A549 treated with Mapracorat at 1 μM for 4 hours (cell line): ENCODE results near the gene RHNO1. TPM values are rescaled to one million over a fixed set of nuclear protein-coding genes. Genes with fewer than 3 reads are reported as not detected.

ENCODE experiments used
- total RNA-seq: library from RNA; stranded (reverse); fragments of 200-300 nt; extraction: Qiagen RNA extraction; gene quantifications from 5 replicates; pipeline ENCODE4 v1.2.3, GENCODE V29; 2022

Gene RHNO1
- 42.3 to 52.8 TPM (median 47.1 TPM) in 5 replicates for total RNA-seq

DNA sequence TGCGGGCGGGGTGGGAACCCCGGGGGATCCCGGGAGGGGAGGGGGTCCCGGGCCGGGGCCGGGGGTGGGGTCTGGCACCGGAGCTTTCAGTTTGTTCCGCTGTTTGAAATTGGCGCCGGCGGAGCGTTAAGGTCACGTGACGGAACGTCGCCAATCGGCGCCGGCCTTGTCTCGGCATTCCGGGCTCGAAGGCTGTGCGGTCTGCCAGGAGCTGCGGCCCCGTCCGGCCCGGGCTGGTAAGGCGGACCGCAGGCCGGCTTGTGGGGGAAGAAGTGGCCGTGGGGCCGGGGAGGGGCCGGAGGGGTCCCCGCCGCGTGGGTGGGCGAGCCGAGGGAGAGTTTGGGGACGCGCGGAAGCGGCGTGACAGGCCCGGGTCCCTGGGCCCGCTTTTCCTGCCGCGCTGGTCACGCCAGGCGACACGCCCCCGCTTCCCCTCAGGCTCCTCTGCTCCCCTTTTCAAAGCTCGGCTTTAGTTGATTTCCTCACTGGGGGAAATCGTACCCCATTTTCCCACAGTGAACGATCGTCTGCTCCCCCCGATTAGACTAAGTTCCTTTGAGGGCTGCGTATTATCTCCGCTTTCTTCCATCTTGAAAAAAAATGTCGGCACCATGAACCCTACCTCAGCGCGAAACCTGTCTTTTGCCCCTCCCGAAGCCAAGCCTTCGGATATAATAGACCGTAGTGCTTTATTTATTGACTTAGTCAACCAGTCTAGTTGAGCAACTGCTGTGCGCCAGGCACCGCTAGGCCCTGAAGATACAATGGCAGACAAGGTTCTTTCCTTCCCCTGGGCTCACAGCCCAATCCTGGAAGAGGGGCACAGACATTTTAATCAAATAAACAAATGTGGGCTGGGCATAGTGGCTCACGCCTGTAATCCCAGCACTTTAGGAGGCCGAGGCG, at the start of gene RHNO1, which contains the start of gene FOXM1:
TSS of gene RHNO1 (plus strand) at position 177 of the 906 bp plus-strand sequence. CDS start 8,144 bp downstream, outside the sequence.
TSS of gene FOXM1 (minus strand) at position 128 of the 906 bp plus-strand sequence. CDS start 2,696 bp downstream, outside the sequence.

DNA sequence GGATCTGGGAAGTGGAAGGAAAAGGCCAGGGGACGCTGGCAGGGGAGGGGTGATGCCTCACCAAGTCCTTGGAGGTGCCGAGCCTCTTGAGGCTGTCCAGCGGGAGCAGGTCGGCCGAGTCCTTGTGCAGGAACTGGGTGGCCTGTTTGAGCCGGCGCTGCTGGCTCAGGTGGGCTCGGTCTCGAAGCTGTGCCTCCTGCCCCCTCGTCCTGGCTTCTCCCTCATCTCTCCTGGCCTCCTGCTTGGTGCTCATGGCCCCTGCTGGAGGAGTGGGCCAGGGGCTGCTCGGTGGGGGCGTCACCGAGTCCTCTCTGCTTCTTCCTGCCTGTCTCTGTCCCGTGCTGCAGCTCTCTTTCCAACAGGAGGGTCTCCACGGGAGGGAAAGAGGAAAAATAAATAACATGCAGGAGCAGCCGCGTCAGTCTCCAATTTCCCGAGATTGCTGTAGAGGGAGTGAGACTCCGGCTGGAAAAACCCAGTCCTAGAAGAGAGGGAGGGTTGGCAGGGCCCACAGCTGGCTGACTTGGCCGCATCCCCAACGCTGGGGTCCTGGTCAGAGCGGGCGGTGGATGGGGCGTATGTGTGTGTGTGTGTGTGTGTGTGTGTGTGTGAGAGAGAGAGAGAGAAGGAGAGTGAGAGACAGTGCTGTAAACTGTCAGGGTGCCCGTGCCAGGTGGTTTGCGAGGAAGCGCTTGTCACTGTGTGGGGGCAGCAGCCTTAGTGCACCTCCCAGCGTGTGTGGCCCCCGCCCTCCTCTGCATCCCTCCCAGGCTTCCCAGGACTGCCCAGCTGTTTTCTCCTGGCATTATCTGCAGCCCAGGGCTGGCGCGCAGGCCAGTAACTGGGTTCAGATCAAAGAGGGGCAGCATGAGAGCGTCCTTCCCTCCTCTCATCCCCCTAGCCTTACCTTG, 42.2 kb upstream of the RHNO1 start, which contains the start of gene NRIP2:
TSS of gene NRIP2 (minus strand) at position 455 of the 911 bp plus-strand sequence. CDS start at position 403, 52 bp downstream.

DNA sequence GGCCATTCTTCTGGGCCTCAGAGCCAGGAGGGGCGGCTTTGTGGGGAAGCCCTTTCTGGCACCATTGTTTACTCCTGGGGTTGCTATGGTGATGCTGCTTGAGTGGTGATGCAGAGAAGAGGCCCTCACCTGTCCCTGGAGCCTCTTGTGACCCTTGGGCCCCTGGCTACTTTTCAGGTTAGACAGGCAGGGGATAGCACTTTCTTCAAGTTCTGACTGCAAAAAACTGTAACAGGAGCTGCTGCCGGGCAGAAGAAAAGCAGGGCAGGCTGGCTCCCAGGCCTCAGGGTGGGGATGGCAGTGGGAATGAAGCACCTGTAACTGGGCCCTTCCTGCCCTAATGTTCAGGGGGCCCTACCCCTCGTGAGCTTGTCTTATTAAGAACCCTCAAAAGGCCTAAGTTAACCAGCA, 20.0 kb upstream of the RHNO1 start, which contains the start of gene TEX52:
TSS of gene TEX52 (minus strand) at position 19 of the 411 bp plus-strand sequence. CDS start at position 6, 13 bp downstream.

GRCh38 chr12:2890388-2891239, 13.6 kb downstream of the RHNO1 start, which contains the start of gene TULP3:
TSS of gene TULP3 (plus strand) at chr12:2890891. CDS start at chr12:2890948, 57 bp downstream.

Other genes with a start within 250 kb of the RHNO1 start
- gene FKBP4, start 82.3 kb upstream of the RHNO1 start, total RNA-seq = 86.2 to 103 TPM (median 101 TPM) in 5 replicates
- gene ITFG2, start 64.6 kb upstream of the RHNO1 start, total RNA-seq = 12.5 to 18.6 TPM (median 14.9 TPM) in 5 replicates
- 0.06 TPM in 1 of 5 replicates, not detected in the others for gene NRIP2, start 42.2 kb upstream of the RHNO1 start, total RNA-seq
- not detected in 5 replicates for gene TEX52, start 20.2 kb upstream of the RHNO1 start, total RNA-seq
- gene FOXM1, start within 50 bp of the RHNO1 start, total RNA-seq = 82.0 to 93.5 TPM (median 89.8 TPM) in 5 replicates
- 16.8 to 19.9 TPM (median 18.9 TPM) in 5 replicates for gene TULP3, start 13.7 kb downstream of the RHNO1 start, total RNA-seq
- gene TEAD4, start 82.2 kb downstream of the RHNO1 start, total RNA-seq = 39.4 to 51.3 TPM (median 47.9 TPM) in 5 replicates
- gene TSPAN9, start 200.2 kb downstream of the RHNO1 start, total RNA-seq = 35.2 to 58.1 TPM (median 50.5 TPM) in 5 replicates